NCI-H1436 (cell line): ENCODE results near the gene HSDL1.

Source experiments
- DNase-seq: peaks from one replicate; lab custom pipeline; 2025; lab: John Stamatoyannopoulos, UW

The HSDL1 gene

DNA sequence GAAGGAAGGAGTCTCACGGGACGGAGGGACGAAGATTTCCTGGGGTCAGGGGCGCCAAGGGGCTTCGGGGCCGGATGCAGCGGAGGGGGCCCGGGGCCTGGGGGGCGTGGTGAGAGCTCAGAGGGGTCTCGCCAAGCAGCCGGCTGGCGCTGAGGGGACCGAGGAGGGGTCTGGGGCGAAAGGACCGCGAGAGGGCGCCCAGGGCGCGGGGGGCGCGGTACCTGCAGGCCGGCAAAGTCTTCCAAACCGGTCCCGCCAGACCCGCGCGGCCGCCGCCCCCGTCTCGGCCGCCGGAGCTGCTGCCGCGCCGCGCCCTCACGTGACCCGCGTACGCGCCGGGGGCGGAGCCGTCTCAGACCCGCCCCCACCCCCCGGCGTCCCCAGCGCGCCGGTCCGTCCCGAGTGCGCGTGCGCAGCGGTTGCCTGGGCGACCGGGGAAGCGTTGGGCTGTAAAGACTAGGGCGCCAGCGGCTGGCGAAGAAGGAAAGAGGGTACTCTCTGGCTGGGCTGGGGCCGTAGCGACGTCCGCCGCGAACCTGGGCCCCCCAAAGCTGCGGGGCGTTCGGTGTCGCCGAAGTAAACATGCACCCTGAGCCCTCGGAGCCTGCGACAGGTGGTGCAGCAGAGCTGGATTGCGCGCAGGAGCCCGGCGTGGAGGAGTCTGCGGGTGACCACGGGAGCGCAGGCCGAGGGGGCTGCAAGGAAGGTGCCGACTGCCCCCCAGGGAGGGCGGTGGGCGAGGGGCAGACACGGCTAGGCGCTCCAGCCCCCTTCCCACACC is at the start of gene HSDL1, which contains the start of gene DNAAF1:
HSDL1 (minus strand) TSS at position 319 of the 781 bp plus-strand sequence. CDS start 13,856 bp downstream, outside the sequence.
DNAAF1 (plus strand) TSS at position 450 of the 781 bp plus-strand sequence; CDS start at position 583, 133 bp downstream.
- DNase-seq: peak; percentile 89

DNA sequence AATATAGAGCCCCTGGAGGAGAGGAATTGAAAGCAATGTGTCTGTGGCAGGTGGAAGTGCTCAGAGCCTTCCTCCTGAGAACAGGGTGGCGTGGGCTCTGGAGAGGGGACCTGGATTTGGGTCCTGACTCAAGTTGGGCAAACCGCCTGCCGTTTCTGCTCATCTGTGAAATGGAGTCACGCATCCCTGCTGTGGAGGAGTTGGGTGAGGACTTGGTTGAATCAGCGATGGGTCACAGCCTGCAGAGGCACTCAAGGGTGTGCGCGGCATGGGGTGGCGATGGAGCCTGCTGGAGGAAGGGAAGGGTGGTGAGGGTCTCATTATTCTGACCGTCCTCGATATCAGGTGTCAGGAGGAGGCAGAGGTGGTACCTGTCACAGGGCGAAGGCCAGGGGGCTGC is 49.0 kb upstream of the HSDL1 start:
- DNase-seq: no peak

DNA sequence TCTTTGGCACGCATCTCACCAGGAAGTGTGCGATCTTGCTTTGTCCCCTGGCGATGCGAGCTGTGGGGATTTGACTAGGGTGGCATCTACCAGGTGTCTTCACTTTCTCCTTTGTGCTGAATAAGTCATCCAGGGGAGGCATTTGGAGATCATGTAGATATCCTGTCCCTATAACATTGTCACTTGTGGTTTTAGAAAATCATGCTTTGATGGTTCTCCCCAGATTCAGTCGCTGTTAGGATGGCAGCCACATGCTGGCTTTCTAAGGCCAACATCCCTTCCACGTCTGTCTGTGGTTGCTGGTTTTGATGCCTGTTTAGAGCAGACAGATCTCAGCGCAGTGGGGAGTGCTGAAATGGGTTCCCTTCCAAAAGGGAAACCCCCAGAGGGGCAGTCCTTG is 48.5 kb upstream of the HSDL1 start:
- no peak for DNase-seq

DNA sequence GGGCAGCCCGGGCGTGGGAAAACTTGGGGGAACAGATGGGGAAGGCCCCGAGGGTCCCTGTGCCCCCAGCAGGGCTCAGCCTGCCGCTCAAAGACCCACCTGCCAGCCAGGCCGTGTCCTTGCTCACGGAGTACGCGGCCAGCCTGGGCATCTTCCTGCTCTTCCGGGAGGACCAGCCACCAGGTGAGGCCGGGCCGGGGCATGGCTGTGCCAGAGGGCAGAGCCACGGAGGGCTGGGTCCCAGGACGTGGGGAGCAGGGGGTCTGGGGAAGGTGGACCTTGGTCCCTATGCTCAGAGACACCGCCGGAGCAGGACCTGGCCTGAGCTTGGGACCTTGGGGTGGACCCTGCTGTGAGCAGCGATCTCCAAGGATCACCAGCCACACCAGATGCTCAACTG is 46.5 kb upstream of the HSDL1 start:
- DNase-seq: no peak

DNA sequence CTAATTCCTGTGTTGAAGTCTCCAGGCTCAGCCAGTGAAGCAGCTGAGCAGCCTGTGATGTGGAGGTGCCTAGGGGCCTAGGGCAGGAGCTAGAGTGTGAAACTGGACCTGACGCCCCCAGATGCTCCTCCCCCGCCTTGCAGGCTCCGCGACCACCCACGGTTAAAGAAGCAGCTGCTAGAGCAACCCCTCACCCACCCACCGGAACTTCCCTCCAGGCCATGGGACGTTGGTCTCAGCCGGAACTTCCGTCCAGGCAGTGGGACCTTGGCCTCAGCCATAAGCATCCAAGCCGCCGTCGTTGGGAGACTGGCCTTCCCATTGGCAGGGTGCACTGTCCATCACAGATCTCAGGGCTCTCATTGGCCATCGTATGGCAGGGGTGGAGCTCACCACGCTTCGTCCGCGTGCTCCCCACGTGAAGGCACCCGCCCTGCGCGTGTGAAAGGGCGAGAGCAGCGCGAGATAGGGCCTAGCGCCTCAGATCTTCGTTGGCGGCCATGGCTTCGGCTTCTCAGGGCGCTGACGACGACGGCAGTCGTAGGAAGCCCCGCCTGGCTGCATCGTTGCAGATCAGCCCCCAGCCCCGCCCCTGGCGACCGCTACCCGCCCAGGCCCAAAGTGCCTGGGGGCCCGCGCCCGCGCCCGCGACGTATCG is 45.9 kb upstream of the HSDL1 start, which contains the start of gene ADAD2:
ADAD2 (plus strand) TSS at position 427 of the 658 bp plus-strand sequence; CDS start at position 501, 74 bp downstream.
- no peak for DNase-seq

GRCh38 chr16:84186685-84187437 is 41.9 kb upstream of the HSDL1 start, which contains the start of gene TAF1C:
Gene TAF1C (minus strand): TSS chr16:84187057. CDS start chr16:84184988, 2,069 bp downstream.
- DNase-seq: peak; percentile 95

DNA sequence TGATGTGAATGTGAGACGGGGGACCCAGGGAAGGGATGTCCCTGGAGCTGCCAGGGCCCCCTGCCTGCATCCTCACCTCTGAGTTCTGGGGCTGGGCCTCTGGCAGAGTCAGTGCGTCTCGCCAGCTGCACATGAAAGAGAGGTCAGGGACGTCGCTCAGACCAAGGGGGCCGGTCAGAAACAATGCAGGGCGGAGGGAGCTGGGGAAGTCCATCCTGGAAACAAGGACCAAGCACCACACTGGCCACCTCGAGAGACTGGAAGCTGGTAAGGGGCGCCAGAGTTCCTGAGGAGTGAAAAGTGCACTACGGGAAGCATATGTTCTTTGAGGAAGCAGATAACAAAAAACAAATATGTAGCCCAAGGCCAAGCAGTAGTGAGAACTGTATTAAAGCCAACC is 39.8 kb upstream of the HSDL1 start:
- DNase-seq: no peak

DNA sequence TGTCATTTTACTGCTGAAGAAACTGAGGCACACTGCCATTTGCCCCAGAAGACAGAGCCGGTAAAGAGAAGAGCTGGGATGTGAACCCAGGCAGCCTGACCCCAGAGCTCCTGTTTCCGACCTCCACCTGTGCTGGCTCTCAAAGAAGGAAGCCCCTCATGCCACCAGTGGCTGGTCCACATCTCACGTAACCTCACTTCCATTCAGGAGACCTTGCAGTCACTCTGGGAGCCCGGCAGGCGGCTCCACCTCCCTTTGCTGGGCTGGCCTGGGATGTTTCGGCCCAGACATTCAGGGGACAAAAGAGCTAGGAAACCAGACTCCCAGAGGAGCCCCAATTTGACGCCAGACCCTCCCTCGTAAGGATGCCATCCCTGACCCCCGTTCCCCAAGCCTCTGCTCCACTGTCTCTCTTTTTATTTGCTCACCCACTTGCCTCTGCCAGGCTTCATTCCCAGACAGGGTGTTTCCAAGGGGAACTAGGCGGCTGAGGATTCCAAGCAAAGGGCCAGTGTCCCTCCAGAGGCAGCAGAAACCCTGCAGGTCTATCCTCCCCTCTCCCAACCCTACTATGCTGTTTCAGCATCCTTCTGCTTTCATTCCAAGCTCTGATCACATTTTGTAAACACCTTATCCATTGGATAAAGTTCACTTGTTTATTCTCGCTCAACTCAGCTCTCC is 39.1 kb upstream of the HSDL1 start:
- no peak for DNase-seq

GRCh38 chr16:84183572-84183875 is 38.5 kb upstream of the HSDL1 start:
- no peak for DNase-seq

DNA sequence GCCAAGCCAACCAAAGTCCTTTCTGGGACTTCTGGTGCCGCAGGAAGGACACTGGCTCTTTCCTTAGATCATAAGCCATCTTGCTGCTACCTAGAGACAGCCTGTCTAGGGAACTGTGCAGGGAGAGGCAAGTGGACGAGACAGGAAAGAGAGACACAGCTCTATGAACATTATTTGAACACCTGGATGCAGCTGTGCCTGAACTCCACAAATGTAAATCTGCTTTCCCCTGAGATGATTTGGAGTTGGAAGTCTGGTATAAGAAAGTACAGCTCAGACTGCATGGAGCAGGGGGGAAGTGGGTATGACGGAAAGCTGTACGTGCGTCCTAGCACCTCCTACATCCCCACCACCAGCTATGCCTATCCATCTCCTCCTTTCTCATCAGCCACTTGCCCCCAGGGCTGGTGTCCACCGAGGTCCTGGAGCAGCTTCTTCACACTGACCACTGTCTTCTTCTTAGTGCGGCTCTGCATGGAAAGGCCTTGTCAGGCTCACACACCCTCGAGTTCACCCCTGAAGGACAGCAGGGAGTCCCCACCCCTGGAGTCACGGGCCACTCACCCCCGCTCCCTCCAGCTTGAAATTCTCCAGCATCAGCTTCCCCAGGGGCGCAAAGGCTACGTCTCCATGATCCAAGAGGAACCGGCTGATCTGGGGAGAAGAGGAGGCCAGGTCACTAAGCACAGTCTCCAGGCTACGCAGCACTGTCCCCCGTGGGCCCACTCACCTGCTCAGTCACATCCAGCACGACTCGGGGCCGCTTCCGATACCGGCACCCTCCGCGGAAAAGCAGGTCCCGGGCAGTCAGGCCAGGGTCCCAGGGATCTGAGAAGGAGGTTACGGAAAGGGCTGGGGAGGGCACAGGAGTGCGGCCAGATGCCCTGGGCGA is 37.9 kb upstream of the HSDL1 start:
- no peak for DNase-seq

- DNase-seq: no peak
Observed at GRCh38 chr16:84182104-84182503, 37.1 kb upstream of the HSDL1 start.

- no peak for DNase-seq
Observed at GRCh38 chr16:84181144-84181915, 36.4 kb upstream of the HSDL1 start.

GRCh38 chr16:84180519-84181140 is 35.7 kb upstream of the HSDL1 start:
- DNase-seq: no peak

DNA sequence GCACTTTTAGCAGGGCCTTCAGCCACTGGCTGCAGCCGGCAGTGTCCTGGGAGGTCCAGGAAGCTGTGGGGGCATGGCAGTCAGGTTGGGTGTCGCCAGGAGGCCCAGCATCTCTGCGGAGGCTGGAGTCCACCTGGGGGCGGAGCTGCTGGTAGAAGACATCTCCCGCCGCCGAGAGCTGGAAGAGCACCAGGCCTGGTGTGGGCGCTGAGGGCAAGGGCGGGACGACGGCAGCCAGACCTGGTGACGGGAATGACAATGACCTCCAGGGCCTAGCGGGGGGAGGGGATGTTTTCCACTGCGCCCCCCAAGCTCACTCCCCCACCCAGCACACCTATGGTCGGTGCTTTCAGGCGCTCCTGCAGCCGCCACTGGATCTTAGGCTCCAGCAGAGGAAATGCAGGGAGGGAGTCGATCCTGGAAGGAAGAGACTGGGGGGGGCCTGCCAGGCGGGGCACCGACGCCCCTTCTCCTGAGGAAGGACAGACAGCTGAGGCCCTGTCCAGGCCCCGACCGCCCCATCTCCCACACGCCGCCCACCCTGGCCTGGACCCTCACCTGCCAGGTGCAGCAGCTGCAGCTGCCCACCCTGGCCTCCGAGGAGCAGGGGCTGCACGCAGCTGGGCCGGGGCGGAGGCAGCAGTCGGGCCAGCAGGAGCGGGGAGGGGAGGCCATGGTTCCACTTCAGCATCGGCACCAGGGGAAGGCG is 34.8 kb upstream of the HSDL1 start:
- DNase-seq: no peak

GRCh38 chr16:84178892-84179611 is 34.1 kb upstream of the HSDL1 start:
- DNase-seq: no peak

DNA sequence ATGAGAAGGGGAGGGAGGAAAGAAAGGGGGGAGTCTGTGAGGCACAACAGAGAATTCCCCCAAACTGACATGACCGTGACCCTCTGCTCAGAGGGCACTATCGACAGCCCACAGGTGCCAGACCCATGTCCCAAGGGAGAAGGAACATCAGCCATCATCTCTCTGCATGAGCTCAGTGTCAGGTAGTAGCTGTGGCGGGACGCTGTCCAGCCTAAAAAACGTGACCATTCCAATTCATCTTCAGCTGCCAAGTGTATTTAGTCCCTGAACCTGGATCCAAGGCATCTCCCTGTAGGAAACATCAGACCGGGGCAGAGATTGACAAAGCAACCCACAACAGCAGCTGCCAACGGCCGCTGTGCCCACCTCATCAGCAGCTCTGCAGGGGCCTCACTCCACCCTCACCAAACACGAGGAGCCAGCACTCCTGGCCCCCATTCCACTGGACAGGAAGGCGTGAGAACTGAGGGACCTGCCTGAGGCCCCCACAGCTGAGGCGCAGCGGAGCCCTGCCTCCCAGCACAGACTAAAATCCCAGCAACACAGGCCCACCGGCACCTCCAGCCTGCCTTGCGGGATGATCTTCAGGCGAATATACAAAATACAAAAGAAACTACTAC is 33.3 kb upstream of the HSDL1 start:
- DNase-seq: no peak

DNA sequence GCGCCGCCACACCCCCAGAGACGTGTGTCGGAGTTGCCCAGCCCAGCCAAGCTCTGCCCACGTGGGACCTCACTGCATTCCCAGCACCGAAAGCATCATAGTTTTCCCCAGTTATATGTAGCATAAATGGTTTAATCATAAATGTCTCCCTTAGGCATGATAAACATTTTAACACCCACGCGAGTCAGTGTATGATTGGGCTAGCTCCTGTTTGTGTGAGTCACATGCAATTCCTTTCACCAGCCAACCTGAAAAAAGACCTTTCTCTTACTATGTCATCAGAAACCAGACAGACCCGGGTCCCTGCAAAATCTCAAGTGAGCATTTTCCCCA is 32.7 kb upstream of the HSDL1 start:
- DNase-seq: no peak
